ENCODE data around the gene IL21.

The IL21 gene

GRCh38 chr4:122603156-122603574, 17.7 kb downstream of the IL21 start:
- TF ChIP-seq CTCF (IDR thresholded peaks at IDR 0.05; ENCODE audit: insufficient read depth, low read depth, low read length, missing control alignments), result no peak

GRCh38 chr4:122602277-122603142, 18.4 kb downstream of the IL21 start:
- H3K4me3 ChIP-seq (ENCODE audit: low read depth, low read length), result no peak overlapping the region
- DNase-seq (ENCODE audit: low read depth), result peak; percentile 54
- peak; percentile 26 for TF ChIP-seq CTCF (IDR thresholded peaks at IDR 0.05; ENCODE audit: insufficient read depth, low read depth, low read length, missing control alignments)

More at GRCh38 chr4:122603156-122603574, 17.7 kb downstream of the IL21 start:
- no peak overlapping the region for H3K4me3 ChIP-seq (ENCODE audit: low read depth, low read length)
- DNase-seq (ENCODE audit: low read depth), result no peak

GRCh38 chr4:122591196-122591595, 29.7 kb downstream of the IL21 start:
- DNase-seq (ENCODE audit: low read depth), result no peak
- H3K4me3 ChIP-seq (ENCODE audit: low read depth, low read length), result no peak overlapping the region
- TF ChIP-seq CTCF (IDR thresholded peaks at IDR 0.05; ENCODE audit: insufficient read depth, low read depth, low read length, missing control alignments), result no peak

GRCh38 chr4:122588453-122589238, 32.2 kb downstream of the IL21 start:
- no peak overlapping the region for H3K4me3 ChIP-seq (ENCODE audit: low read depth, low read length)
- no peak for TF ChIP-seq CTCF (IDR thresholded peaks at IDR 0.05; ENCODE audit: insufficient read depth, low read depth, low read length, missing control alignments)
- no peak for DNase-seq (ENCODE audit: low read depth)

GRCh38 chr4:122584519-122584918, 36.3 kb downstream of the IL21 start:
- TF ChIP-seq CTCF (IDR thresholded peaks at IDR 0.05; ENCODE audit: insufficient read depth, low read depth, low read length, missing control alignments), result no peak
- H3K4me3 ChIP-seq (ENCODE audit: low read depth, low read length), result no peak overlapping the region
- peak; percentile 61 for DNase-seq (ENCODE audit: low read depth)

- H3K4me3 ChIP-seq (ENCODE audit: low read depth, low read length), result no peak overlapping the region
- TF ChIP-seq CTCF (IDR thresholded peaks at IDR 0.05; ENCODE audit: insufficient read depth, low read depth, low read length, missing control alignments), result no peak
- DNase-seq (ENCODE audit: low read depth), result no peak
These were observed 37.0 kb downstream of the IL21 start for GRCh38 chr4:122583906-122584305.
